ENCODE results near the gene ORC6.

GRCh38 chr16:46700048-46700447 is 10.6 kb downstream of the ORC6 start:
- TF ChIP-seq EZH2phosphoT487 (IDR thresholded peaks at IDR 0.05; ENCODE audit: insufficient read depth, low read depth): no peak
- TF ChIP-seq EZH2 (IDR thresholded peaks at IDR 0.05; ENCODE audit: insufficient read depth, poor library complexity, severe bottlenecking): no peak

Data from GM23248 (cell line).